Measurements from ENCODE around the gene CA7.
"Not testable (repeated sequence)": the region's sequence is repeated elsewhere in the genome, so short reads cannot be mapped to it uniquely, and the experiment has no call there.

The CA7 gene

GRCh38 chr16:66856801-66857200 lies 12.6 kb downstream of the CA7 start:
- Histone ChIP-seq H3K4me3 (ENCODE audit: low read length) (no peak overlapping the region), H3K4me1 (ENCODE audit: control insufficient read depth, insufficient read depth, low read length) (peaks cover 4% of the 10 kb centered on the region), H3K27me3 (replicated peaks; ENCODE audit: control insufficient read depth, insufficient read depth, low read length) (peaks cover 5% of the 10 kb centered on the region), H3K9me3 (ENCODE audit: control insufficient read depth, low read length) (no peaks in the 10 kb centered on the region), H3K9ac (ENCODE audit: low read length) (no peak overlapping the region), H3K36me3 (ENCODE audit: control insufficient read depth, insufficient read depth, low read length, severe bottlenecking) (no peaks in the 10 kb centered on the region)
- DNase-seq (ENCODE audit: low read depth): no peak

GRCh38 chr16:66857437-66857836 lies 13.2 kb downstream of the CA7 start:
- peaks cover 5% of the 10 kb centered on the region for H3K27me3 ChIP-seq (replicated peaks; ENCODE audit: control insufficient read depth, insufficient read depth, low read length)
- no peaks in the 10 kb centered on the region for H3K9me3 ChIP-seq (ENCODE audit: control insufficient read depth, low read length)
- H3K9ac ChIP-seq (ENCODE audit: low read length): no peak overlapping the region
- H3K4me3 ChIP-seq (ENCODE audit: low read length): no peak overlapping the region
- no peaks in the 10 kb centered on the region for H3K36me3 ChIP-seq (ENCODE audit: control insufficient read depth, insufficient read depth, low read length, severe bottlenecking)
- DNase-seq (ENCODE audit: low read depth): no peak
- peaks cover 4% of the 10 kb centered on the region for H3K4me1 ChIP-seq (ENCODE audit: control insufficient read depth, insufficient read depth, low read length)

- Histone ChIP-seq H3K27me3 (replicated peaks; ENCODE audit: control insufficient read depth, insufficient read depth, low read length) (peaks cover 2% of the 10 kb centered on the region), H3K4me1 (ENCODE audit: control insufficient read depth, insufficient read depth, low read length) (peaks cover 4% of the 10 kb centered on the region), H3K36me3 (ENCODE audit: control insufficient read depth, insufficient read depth, low read length, severe bottlenecking) (no peaks in the 10 kb centered on the region), H3K9me3 (ENCODE audit: control insufficient read depth, low read length) (no peaks in the 10 kb centered on the region), H3K4me3 (ENCODE audit: low read length) (no peak overlapping the region), H3K9ac (ENCODE audit: low read length) (no peak overlapping the region)
- peak; percentile 59 for DNase-seq (ENCODE audit: low read depth)
Observed at GRCh38 chr16:66858740-66859396, 14.7 kb downstream of the CA7 start.

GRCh38 chr16:66859397-66860068 lies 15.3 kb downstream of the CA7 start:
- Histone ChIP-seq H3K27me3 (replicated peaks; ENCODE audit: control insufficient read depth, insufficient read depth, low read length) (no peaks in the 10 kb centered on the region), H3K9me3 (ENCODE audit: control insufficient read depth, low read length) (no peaks in the 10 kb centered on the region), H3K4me3 (ENCODE audit: low read length) (no peak overlapping the region), H3K9ac (ENCODE audit: low read length) (no peak overlapping the region), H3K4me1 (ENCODE audit: control insufficient read depth, insufficient read depth, low read length) (peaks cover 4% of the 10 kb centered on the region), H3K36me3 (ENCODE audit: control insufficient read depth, insufficient read depth, low read length, severe bottlenecking) (no peaks in the 10 kb centered on the region)
- no peak for DNase-seq (ENCODE audit: low read depth)

- Histone ChIP-seq H3K36me3 (ENCODE audit: control insufficient read depth, insufficient read depth, low read length, severe bottlenecking) (no peaks in the 10 kb centered on the region), H3K9me3 (ENCODE audit: control insufficient read depth, low read length) (no peaks in the 10 kb centered on the region)
Observed at GRCh38 chr16:66862023-66862520, 17.9 kb downstream of the CA7 start.

GRCh38 chr16:66863707-66864106 lies 19.5 kb downstream of the CA7 start:
- Histone ChIP-seq H3K4me3 (ENCODE audit: low read length) (no peak overlapping the region), H3K27me3 (replicated peaks; ENCODE audit: control insufficient read depth, insufficient read depth, low read length) (no peaks in the 10 kb centered on the region), H3K9me3 (ENCODE audit: control insufficient read depth, low read length) (no peaks in the 10 kb centered on the region), H3K36me3 (ENCODE audit: control insufficient read depth, insufficient read depth, low read length, severe bottlenecking) (no peaks in the 10 kb centered on the region), H3K9ac (ENCODE audit: low read length) (no peak overlapping the region), H3K4me1 (ENCODE audit: control insufficient read depth, insufficient read depth, low read length) (peaks cover 4% of the 10 kb centered on the region)
- no peak for DNase-seq (ENCODE audit: low read depth)

More at GRCh38 chr16:66862023-66862520, 17.9 kb downstream of the CA7 start:
- no peak overlapping the region for H3K9ac ChIP-seq (ENCODE audit: low read length)
- no peak overlapping the region for H3K4me3 ChIP-seq (ENCODE audit: low read length)
- peaks cover 4% of the 10 kb centered on the region for H3K4me1 ChIP-seq (ENCODE audit: control insufficient read depth, insufficient read depth, low read length)
- DNase-seq (ENCODE audit: low read depth): no peak
- no peaks in the 10 kb centered on the region for H3K27me3 ChIP-seq (replicated peaks; ENCODE audit: control insufficient read depth, insufficient read depth, low read length)

GRCh38 chr16:66869424-66869823 lies 25.2 kb downstream of the CA7 start:
- peaks cover 15% of the 10 kb centered on the region for H3K4me1 ChIP-seq (ENCODE audit: control insufficient read depth, insufficient read depth, low read length)
- no peaks in the 10 kb centered on the region for H3K9me3 ChIP-seq (ENCODE audit: control insufficient read depth, low read length)
- H3K4me3 ChIP-seq (ENCODE audit: low read length): no peak overlapping the region
- no peak for DNase-seq (ENCODE audit: low read depth)
- no peaks in the 10 kb centered on the region for H3K27me3 ChIP-seq (replicated peaks; ENCODE audit: control insufficient read depth, insufficient read depth, low read length)
- H3K9ac ChIP-seq (ENCODE audit: low read length): no peak overlapping the region
- H3K36me3 ChIP-seq (ENCODE audit: control insufficient read depth, insufficient read depth, low read length, severe bottlenecking): no peaks in the 10 kb centered on the region

GRCh38 chr16:66871363-66871762 lies 27.1 kb downstream of the CA7 start:
- H3K36me3 ChIP-seq (ENCODE audit: control insufficient read depth, insufficient read depth, low read length, severe bottlenecking); H3K4me3 ChIP-seq (ENCODE audit: low read length); DNase-seq (ENCODE audit: low read depth); H3K9ac ChIP-seq (ENCODE audit: low read length); H3K9me3 ChIP-seq (ENCODE audit: control insufficient read depth, low read length); H3K27me3 ChIP-seq (replicated peaks; ENCODE audit: control insufficient read depth, insufficient read depth, low read length): not testable (repeated sequence)
- H3K4me1 ChIP-seq (ENCODE audit: control insufficient read depth, insufficient read depth, low read length): peaks cover 18% of the 10 kb centered on the region

GRCh38 chr16:66871840-66872239 lies 27.6 kb downstream of the CA7 start:
- peaks cover 18% of the 10 kb centered on the region for H3K4me1 ChIP-seq (ENCODE audit: control insufficient read depth, insufficient read depth, low read length)
- no peaks in the 10 kb centered on the region for H3K36me3 ChIP-seq (ENCODE audit: control insufficient read depth, insufficient read depth, low read length, severe bottlenecking)
- H3K27me3 ChIP-seq (replicated peaks; ENCODE audit: control insufficient read depth, insufficient read depth, low read length): no peaks in the 10 kb centered on the region
- no peak overlapping the region for H3K4me3 ChIP-seq (ENCODE audit: low read length)
- DNase-seq (ENCODE audit: low read depth): no peak
- H3K9me3 ChIP-seq (ENCODE audit: control insufficient read depth, low read length): no peaks in the 10 kb centered on the region
- H3K9ac ChIP-seq (ENCODE audit: low read length): no peak overlapping the region

GRCh38 chr16:66872559-66872942 lies 28.3 kb downstream of the CA7 start:
- H3K9me3 ChIP-seq (ENCODE audit: control insufficient read depth, low read length): no peaks in the 10 kb centered on the region
- peak overlapping the region; percentile 74 for H3K4me3 ChIP-seq (ENCODE audit: low read length)
- H3K27me3 ChIP-seq (replicated peaks; ENCODE audit: control insufficient read depth, insufficient read depth, low read length): no peaks in the 10 kb centered on the region
- no peaks in the 10 kb centered on the region for H3K36me3 ChIP-seq (ENCODE audit: control insufficient read depth, insufficient read depth, low read length, severe bottlenecking)
- peaks cover 18% of the 10 kb centered on the region for H3K4me1 ChIP-seq (ENCODE audit: control insufficient read depth, insufficient read depth, low read length)
- peak overlapping the region; percentile 69 for H3K9ac ChIP-seq (ENCODE audit: low read length)
- DNase-seq (ENCODE audit: low read depth): no peak

GRCh38 chr16:66872943-66873684 lies 28.9 kb downstream of the CA7 start:
- Histone ChIP-seq H3K4me1 (ENCODE audit: control insufficient read depth, insufficient read depth, low read length) (peaks cover 22% of the 10 kb centered on the region), H3K9me3 (ENCODE audit: control insufficient read depth, low read length) (no peaks in the 10 kb centered on the region), H3K4me3 (ENCODE audit: low read length) (peak overlapping the region; percentile 74), H3K27me3 (replicated peaks; ENCODE audit: control insufficient read depth, insufficient read depth, low read length) (no peaks in the 10 kb centered on the region), H3K9ac (ENCODE audit: low read length) (peak overlapping the region; percentile 69), H3K36me3 (ENCODE audit: control insufficient read depth, insufficient read depth, low read length, severe bottlenecking) (no peaks in the 10 kb centered on the region)
- DNase-seq (ENCODE audit: low read depth): peak; percentile 97
